IMR-90 (cell line): ENCODE measurements around the gene PYROXD2. TPM values are rescaled to one million over a fixed set of nuclear protein-coding genes. Genes with fewer than 3 reads are reported as not detected.

Source experiments
- ATAC-seq: fragments of 200-7000 bp; cut with Tn5 transposase; 2 replicates; pipeline ENCODE4 v1.9.1; 2020; ENCODE audit warnings: low read depth, mild to moderate bottlenecking, moderate library complexity
- BruUV-seq: library from RNA; stranded (reverse); fragments of 400-500 nt; replicated peaks from 2 replicates; lab custom pipeline; 2021; lab: Mats Ljungman, UMichigan
- CTCF ChIA-PET: fragments of 300-600 bp; formaldehyde crosslinking; extraction: SDS; loops from one replicate; lab custom pipeline; 2021; ENCODE audit warnings: antibody characterized with exemption; lab: Yijun Ruan, JAX
- POLR2A ChIA-PET: fragments of 300-600 bp; sonication (Branson Sonifier 250); formaldehyde crosslinking; loops from one replicate; lab custom pipeline; 2022; ENCODE audit warnings: antibody characterized with exemption; ENCODE audit not compliant: unreplicated experiment; lab: Charles Lee
- DNase-seq: peaks from one replicate; pipeline ENCODE4 v3.0.0; 2013
- H2AFZ ChIP-seq: replicated peaks from 2 replicates; pipeline ENCODE3; 2013; ENCODE audit warnings: low read length, mild to moderate bottlenecking; ENCODE audit not compliant: poor library complexity
- H2AK5ac ChIP-seq: 2 replicates; pipeline ENCODE4 v1.6.1; 2013; ENCODE audit warnings: low read depth, low read length, inconsistent platforms
- H2AK9ac ChIP-seq: replicated peaks from 2 replicates; pipeline ENCODE3; 2013; ENCODE audit warnings: mild to moderate bottlenecking, low read depth, low read length, moderate library complexity; ENCODE audit not compliant: poor library complexity
- H2BK120ac ChIP-seq: 2 replicates; pipeline ENCODE4 v1.6.1; 2013; ENCODE audit warnings: low read depth, low read length, inconsistent platforms
- H2BK15ac ChIP-seq: 3 replicates; pipeline ENCODE4 v1.6.1; 2013; ENCODE audit warnings: low read depth, low read length, inconsistent platforms
- H2BK20ac ChIP-seq: 2 replicates; pipeline ENCODE4 v1.6.1; 2013; ENCODE audit warnings: low read depth, mild to moderate bottlenecking, inconsistent platforms, low read length, moderate library complexity
- H2BK5ac ChIP-seq: 2 replicates; pipeline ENCODE4 v1.6.1; 2013; ENCODE audit warnings: mild to moderate bottlenecking, low read depth, low read length, inconsistent platforms; ENCODE audit not compliant: poor library complexity, severe bottlenecking
- H3K14ac ChIP-seq: replicated peaks from 2 replicates; pipeline ENCODE4 v1.6.1; 2013; ENCODE audit warnings: low read depth, low read length, inconsistent platforms
- H3K18ac ChIP-seq: 2 replicates; pipeline ENCODE4 v1.6.1; 2013; ENCODE audit warnings: low read depth, low read length, control low read depth
- H3K23ac ChIP-seq: 2 replicates; pipeline ENCODE4 v1.6.1; 2013; ENCODE audit warnings: low read depth, low read length, inconsistent platforms
- H3K27ac ChIP-seq: 2 replicates; pipeline ENCODE4 v1.5.1; 2013; ENCODE audit warnings: mild to moderate bottlenecking, control low read depth, low read length; ENCODE audit not compliant: insufficient read depth
- H3K27me3 ChIP-seq: 2 replicates; pipeline ENCODE4 v1.6.1; 2013; ENCODE audit warnings: low read length; ENCODE audit not compliant: control insufficient read depth, insufficient read depth
- H3K36me3 ChIP-seq: 2 replicates; pipeline ENCODE4 v1.6.1; 2013; ENCODE audit warnings: low read length, mixed read lengths; ENCODE audit not compliant: control insufficient read depth, insufficient read depth
- H3K4ac ChIP-seq: 2 replicates; pipeline ENCODE4 v1.6.1; 2013; ENCODE audit warnings: low read depth, low read length, inconsistent platforms
- H3K4me1 ChIP-seq: 2 replicates; pipeline ENCODE4 v1.6.1; 2013; ENCODE audit warnings: low read length, mixed read lengths; ENCODE audit not compliant: control insufficient read depth, insufficient read depth
- H3K4me2 ChIP-seq: 2 replicates; pipeline ENCODE4 v1.6.1; 2013; ENCODE audit warnings: low read depth, mild to moderate bottlenecking, control low read depth, low read length, moderate library complexity
- H3K4me3 ChIP-seq: 2 replicates; pipeline ENCODE4 v1.5.1; 2013; ENCODE audit warnings: low read depth, mild to moderate bottlenecking, control low read depth, low read length, moderate library complexity; ENCODE audit not compliant: insufficient read depth
- H3K56ac ChIP-seq: 2 replicates; pipeline ENCODE4 v1.6.1; 2013; ENCODE audit warnings: low read length, inconsistent platforms; ENCODE audit not compliant: insufficient read depth; ENCODE audit errors: extremely low read depth
- H3K79me1 ChIP-seq, 2 experiments: 2 replicates each; pipeline ENCODE4 v1.6.1; 2013; ENCODE audit warnings: low read length in 2 of 2, inconsistent platforms in 1 of 2, low read depth in 1 of 2
- H3K9ac ChIP-seq: 2 replicates; pipeline ENCODE4 v1.6.1; 2013; ENCODE audit warnings: low read depth, low read length, control low read depth
- H3K9me1 ChIP-seq: 2 replicates; pipeline ENCODE4 v1.6.1; 2013; ENCODE audit warnings: low read length, inconsistent platforms; ENCODE audit not compliant: insufficient read depth
- H3K9me3 ChIP-seq: 2 replicates; pipeline ENCODE4 v1.6.1; 2013; ENCODE audit warnings: low read length; ENCODE audit not compliant: control insufficient read depth, insufficient read depth
- H4K20me1 ChIP-seq: 2 replicates; pipeline ENCODE4 v1.6.1; 2013; ENCODE audit warnings: low read length, inconsistent platforms; ENCODE audit not compliant: insufficient read depth
- H4K5ac ChIP-seq: 2 replicates; pipeline ENCODE4 v1.6.1; 2013; ENCODE audit warnings: mild to moderate bottlenecking, low read depth, low read length, control low read depth
- H4K8ac ChIP-seq, 2 experiments: 2 replicates each; pipeline ENCODE4 v1.6.1; 2013; ENCODE audit warnings: low read depth in 2 of 2, low read length in 2 of 2, control low read depth in 1 of 2, inconsistent platforms in 1 of 2
- H4K91ac ChIP-seq: 2 replicates; pipeline ENCODE4 v1.6.1; 2013; ENCODE audit warnings: low read depth, low read length, inconsistent platforms; ENCODE audit not compliant: insufficient read depth
- FOS ChIP-seq: fragments of 150-350 bp; IDR thresholded peaks from 2 replicates; pipeline ENCODE4 v1.6.1; 2016; ENCODE audit warnings: low read depth, low read length
- RAD21 ChIP-seq: IDR thresholded peaks from 2 replicates; pipeline ENCODE4 v1.6.1; 2012; ENCODE audit warnings: low read length, improper control_type of control experiment
- RCOR1 ChIP-seq: IDR thresholded peaks from 2 replicates; pipeline ENCODE4 v1.6.1; 2012; ENCODE audit warnings: mild to moderate bottlenecking, low read length, improper control_type of control experiment; ENCODE audit not compliant: insufficient replicate concordance
- WGBS, 2 experiments: methylation state at CpG; one replicate each; pipeline versions ENCODE4 v1.1.5 to v1.1.7; 2013; ENCODE audit warnings: missing lambda C conversion rate in 2 of 2; ENCODE audit not compliant: insufficient read length in 1 of 2; ENCODE audit errors: extremely low coverage in 2 of 2; 5-methylcytosine and 5-hydroxymethylcytosine counted together
- dilution Hi-C: fragments of 300-500 bp; cut with HindIII; formaldehyde crosslinking; loops from one replicate; pipeline ENCODE4 v1.14.3; 2018; ENCODE audit warnings: low sequenced_read_pairs; ENCODE audit not compliant: unreplicated experiment
- in situ Hi-C: fragments of 300-500 bp; cut with MboI; formaldehyde crosslinking; loops from 3 replicates; pipeline ENCODE4 v1.14.3; 2019; ENCODE audit warnings: low sequenced_read_pairs, inconsistent platforms, mixed read lengths
- intact Hi-C: fragments of 100-400 bp; cut with micrococcal nuclease; formaldehyde crosslinking; loops from 2 replicates; pipeline ENCODE4 v1.10.0; 2022
- polyA plus RNA-seq, 3 experiments: library from polyadenylated mRNA; depleted of rRNA; stranded (reverse); fragments of >200 nt; gene quantifications; 2 replicates each; pipeline ENCODE4 v1.2.3, GENCODE V29; 2012; ENCODE audit warnings: low replicate concordance in 1 of 3
- total RNA-seq: library from RNA; depleted of rRNA; stranded (reverse); fragments of >200 nt; gene quantifications from 2 replicates; pipeline ENCODE4 v1.2.3, GENCODE V29; 2012
- TF ChIP-seq, protein P1 (sequence below): fragments of 150-350 bp; IDR thresholded peaks from 2 replicates; pipeline ENCODE4 v1.6.1; 2016; ENCODE audit warnings: low read depth, mild to moderate bottlenecking, low read length, moderate library complexity, borderline replicate concordance
- TF ChIP-seq, protein P2 (sequence below): conservative IDR thresholded peaks from 2 replicates; pipeline ENCODE4 v1.5.1; 2012; ENCODE audit warnings: mild to moderate bottlenecking, low read depth, low read length, improper control_type of control experiment

Gene PYROXD2
- total and polyA plus RNA-seq, 2 of the 4 experiments (the other 2 are of a cell fraction) = 6.5 to 16.3 TPM

DNA sequence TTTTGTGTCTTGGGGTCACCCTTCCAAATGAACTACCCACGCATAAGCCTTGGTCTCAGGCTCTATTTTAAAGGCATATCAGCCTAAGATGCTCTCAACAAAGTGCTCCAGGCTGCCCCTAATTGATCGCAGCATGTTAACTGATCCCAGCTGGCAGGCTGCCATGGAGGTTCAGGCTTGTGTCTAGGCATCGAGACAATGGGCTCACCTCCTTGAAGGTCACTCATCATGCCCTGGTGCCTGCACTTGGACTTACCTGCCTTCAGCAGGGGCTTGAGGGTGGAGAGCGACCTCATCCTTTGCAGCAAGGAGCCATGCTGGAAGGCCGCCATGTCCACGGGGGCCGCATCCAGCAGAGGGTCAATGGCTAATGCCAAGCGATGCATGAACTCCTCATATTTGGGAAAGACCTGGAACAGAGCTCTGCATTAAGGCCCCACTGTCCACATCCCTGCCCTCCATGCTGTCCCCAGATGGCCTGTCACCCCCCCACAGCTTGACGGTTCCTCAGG lies 17.8 kb downstream of the PYROXD2 start:
- Histone ChIP-seq H2AFZ (no peak overlapping the region), H4K91ac (no peak overlapping the region), H2AK9ac (no peak overlapping the region), H2BK120ac (no peak overlapping the region), H3K9me1 (peaks cover 8% of the 10 kb centered on the region), H2BK15ac (no peak overlapping the region), H3K4me3 (no peak overlapping the region), H4K5ac (no peak overlapping the region), H3K23ac (no peak overlapping the region), H3K4ac (no peak overlapping the region), H3K9me3 (no peaks in the 10 kb centered on the region), H3K4me2 (no peak overlapping the region), H2BK5ac (no peak overlapping the region), H3K4me1 (peaks cover 2% of the 10 kb centered on the region; the same call in 1 of the 2 replicates), H3K9ac (no peak overlapping the region), H3K18ac (no peak overlapping the region), H2BK20ac (no peak overlapping the region), H3K27me3 (no peaks in the 10 kb centered on the region), H3K27ac (no peak overlapping the region), H3K79me1 (peaks cover 3 to 6% of the 10 kb centered on the region in 2 experiments; a peak in 2 of 4 replicates), H2AK5ac (no peak overlapping the region), H4K8ac (no peak overlapping the region), H3K36me3 (peaks cover 30% of the 10 kb centered on the region), H4K20me1 (no peaks in the 10 kb centered on the region), H3K56ac (no peak overlapping the region), H3K14ac (no peak overlapping the region)
- TF ChIP-seq, protein P1, sequence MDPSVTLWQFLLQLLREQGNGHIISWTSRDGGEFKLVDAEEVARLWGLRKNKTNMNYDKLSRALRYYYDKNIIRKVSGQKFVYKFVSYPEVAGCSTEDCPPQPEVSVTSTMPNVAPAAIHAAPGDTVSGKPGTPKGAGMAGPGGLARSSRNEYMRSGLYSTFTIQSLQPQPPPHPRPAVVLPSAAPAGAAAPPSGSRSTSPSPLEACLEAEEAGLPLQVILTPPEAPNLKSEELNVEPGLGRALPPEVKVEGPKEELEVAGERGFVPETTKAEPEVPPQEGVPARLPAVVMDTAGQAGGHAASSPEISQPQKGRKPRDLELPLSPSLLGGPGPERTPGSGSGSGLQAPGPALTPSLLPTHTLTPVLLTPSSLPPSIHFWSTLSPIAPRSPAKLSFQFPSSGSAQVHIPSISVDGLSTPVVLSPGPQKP = no peak
- no peak for TF ChIP-seq RAD21
- TF ChIP-seq, protein P2, sequence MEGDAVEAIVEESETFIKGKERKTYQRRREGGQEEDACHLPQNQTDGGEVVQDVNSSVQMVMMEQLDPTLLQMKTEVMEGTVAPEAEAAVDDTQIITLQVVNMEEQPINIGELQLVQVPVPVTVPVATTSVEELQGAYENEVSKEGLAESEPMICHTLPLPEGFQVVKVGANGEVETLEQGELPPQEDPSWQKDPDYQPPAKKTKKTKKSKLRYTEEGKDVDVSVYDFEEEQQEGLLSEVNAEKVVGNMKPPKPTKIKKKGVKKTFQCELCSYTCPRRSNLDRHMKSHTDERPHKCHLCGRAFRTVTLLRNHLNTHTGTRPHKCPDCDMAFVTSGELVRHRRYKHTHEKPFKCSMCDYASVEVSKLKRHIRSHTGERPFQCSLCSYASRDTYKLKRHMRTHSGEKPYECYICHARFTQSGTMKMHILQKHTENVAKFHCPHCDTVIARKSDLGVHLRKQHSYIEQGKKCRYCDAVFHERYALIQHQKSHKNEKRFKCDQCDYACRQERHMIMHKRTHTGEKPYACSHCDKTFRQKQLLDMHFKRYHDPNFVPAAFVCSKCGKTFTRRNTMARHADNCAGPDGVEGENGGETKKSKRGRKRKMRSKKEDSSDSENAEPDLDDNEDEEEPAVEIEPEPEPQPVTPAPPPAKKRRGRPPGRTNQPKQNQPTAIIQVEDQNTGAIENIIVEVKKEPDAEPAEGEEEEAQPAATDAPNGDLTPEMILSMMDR = no peak
- no peak for TF ChIP-seq FOS
- no peak for TF ChIP-seq RCOR1
- BruUV-seq = no TSS peak
- DNase-seq = no peak
- in situ Hi-C loops (no loop called here), intact Hi-C loops (no loop called here), dilution Hi-C loops (no loop called here)
- no peak for ATAC-seq
- POLR2A ChIA-PET = no interaction called here
- WGBS, 2 experiments = 100% methylated on average over 2 of the region's 9 CpGs; no CpG with 5 or more reads in 1 of the 2 experiments
- CTCF ChIA-PET = no interaction called here
